SHP77 (cell line): ENCODE data around the gene GUSB.
"Not testable (repeated sequence)": the region's sequence is repeated elsewhere in the genome, so short reads cannot be mapped to it uniquely, and the experiment has no call there.

Experiments
- DNase-seq, 2 experiments: peaks; one replicate each; lab custom pipeline; 2025; lab: John Stamatoyannopoulos, UW

The GUSB gene

DNA sequence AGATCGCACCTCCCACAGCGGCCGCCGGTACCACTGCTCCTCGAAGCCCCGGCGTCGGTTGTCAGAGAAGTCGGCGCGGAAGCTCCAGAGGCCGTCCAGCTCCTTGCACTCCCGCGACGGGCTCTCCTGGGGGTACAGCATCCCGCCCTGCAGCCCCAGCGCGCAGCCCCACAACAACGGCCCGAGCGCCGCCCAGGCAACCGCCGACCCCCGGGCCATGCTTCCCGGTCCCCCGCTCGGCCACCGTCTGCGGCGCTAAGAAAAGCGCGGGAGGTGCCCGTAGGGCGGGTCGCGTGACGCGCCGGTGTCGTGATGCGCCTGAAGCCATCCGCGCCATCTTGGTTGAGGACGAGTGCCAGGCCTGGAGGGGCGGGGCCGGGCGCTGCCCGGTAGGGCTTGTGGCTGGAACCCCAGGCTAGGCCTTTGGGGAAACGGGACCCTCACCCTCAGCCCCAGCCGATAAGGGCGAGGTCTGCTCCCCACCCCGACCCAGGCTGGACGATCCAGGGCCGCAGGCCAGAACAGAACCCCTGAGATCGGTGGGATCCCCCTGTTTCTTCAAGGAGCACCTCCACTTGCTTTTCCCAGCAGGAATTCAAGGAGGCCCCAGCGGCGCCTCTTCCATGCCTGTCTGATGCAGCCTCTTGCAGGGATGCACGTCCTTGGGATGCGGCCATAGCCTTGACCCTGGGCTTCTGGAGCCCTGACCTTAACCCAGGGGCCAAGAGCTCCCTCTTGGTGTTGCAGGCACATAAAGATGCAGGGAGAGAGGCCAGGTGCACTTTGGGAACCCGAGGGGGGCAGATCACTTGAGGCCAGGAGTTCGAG lies at the start of gene GUSB:
TSS of gene GUSB (minus strand) at position 249 of the 828 bp plus-strand sequence. CDS start at position 219, 30 bp downstream.
- peak; percentile 94 to 96 for DNase-seq

DNA sequence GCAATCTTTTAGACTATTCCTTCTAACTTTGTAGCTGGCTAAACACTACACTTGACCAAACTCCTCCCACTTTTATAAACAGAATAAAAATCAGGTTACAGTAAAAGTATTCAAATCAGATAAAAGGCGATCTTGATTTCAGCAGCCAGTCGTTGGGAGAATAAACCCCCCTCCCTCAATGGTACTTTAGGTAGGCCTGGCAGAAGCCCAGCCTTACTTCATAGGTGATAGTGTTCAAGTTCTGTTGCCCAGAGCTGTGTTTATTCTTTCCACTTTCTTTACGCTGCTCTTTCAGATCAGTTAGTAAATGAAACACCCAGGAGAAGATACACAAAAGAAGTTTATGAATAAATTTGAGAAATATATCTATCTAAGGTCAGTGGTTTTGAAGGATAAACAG lies 46.3 kb upstream of the GUSB start:
- not testable (repeated sequence) for DNase-seq

DNA sequence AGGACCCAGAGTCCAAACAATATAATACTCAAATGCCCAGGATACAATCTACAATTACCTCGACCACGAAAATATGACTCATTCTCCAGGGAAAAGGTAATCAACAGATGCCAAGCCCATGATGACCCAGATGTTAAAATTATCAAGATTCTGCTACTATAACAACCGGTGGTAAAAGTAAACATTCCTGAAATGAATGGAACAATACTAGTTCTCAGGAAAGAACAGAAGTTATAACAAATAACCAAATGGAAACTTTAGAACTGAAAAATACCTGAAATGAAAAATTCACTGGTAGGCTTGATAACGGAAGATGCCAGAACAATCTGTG lies 34.1 kb upstream of the GUSB start:
- DNase-seq, result no peak

DNA sequence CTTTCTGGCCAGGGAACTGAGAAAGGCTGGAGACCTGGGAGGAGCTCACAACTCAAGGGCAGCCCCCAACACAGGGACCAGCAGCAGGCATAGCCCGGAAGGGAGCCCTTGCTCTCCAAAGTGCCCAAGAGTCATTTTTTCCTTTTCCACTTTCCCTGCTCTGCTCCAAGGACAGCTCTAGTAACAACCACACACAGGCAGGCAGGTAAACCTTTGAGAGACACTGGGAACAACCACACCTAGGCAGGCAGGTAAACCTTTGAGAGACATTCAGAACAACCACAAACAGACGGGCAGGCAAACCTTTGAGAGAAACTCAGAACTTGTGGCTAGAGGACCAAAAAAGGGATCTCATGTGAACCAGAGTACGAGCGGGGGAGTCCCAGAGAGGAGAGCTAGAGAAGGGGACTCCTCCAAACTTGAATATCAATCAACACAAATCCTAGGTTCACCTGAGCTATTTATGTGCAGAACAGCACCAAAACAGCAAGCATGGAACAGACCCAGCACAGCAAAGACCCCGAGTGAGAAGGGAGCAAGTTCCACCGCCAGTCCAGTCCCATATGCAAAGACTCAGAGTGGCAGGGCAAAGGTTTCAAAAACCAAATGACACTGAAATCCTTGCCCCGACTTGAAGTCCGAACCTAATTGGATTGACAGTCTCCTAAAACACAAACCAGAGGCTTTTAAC lies 33.6 kb upstream of the GUSB start:
- DNase-seq, result no peak

DNA sequence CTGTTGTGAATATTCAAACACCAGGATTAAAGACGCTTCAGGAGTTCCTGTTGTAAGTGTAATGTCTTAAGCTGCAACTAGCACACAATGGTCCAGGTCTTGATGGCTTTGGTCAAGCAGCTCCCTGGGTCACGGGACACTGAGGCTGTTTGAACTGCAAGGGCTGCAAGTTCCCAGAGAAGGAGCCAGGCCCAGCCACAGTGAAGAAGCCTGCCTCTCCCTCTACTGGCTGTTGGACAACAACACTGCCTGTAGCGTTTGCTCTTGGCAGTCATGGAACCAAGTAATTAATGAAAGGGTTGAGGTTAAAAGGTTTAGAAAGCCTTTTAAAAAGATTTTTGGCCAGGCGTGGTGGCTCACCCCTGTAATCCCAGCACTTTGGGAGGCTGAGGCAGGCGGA lies 31.9 kb upstream of the GUSB start:
- DNase-seq, result peak; percentile 21 to 33

DNA sequence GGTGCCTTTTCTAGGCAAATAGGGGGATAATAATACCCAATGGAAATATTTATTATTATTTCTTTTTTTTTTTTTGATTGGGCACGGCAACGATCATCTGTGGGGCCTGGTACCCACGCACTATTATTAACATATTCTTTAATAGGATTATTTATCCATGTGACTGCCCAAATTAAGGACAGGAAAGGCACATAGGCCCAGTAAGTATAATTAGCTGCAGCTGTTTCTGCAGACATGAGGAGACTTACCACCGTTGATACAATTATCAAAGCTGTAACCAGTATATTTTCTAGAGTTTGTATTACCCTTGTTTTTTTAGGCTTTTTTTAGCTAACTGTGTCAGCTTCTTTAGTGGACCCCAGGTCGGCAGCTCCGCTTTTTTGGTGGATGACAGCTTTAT lies 25.2 kb upstream of the GUSB start:
- DNase-seq, result no peak

DNA sequence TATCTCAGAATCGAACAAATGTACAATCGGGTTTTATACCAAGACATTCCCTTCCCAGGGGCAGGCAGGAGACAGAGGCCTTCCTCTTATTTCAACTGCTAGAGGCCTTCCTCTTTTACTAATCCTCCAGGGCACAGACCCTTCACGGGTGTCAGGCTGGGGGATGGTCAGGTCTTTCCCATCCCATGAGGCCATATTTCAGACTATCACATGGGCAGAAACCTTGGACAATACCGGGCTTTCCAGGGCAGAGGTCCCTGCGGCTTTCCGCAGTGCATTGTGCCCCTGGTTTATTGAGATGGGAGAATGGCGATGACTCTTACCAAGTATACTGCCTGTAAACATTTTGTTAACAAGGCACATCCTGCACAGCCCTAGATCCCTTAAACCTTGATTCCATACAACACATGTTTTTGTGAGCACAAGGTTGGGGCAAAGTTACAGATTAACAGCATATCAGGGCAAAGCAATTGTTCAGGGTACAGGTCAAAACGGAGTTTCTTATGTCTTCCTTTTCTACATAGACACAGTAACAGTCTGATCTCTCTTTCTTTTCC lies 23.2 kb upstream of the GUSB start:
- not testable (repeated sequence) for DNase-seq

DNA sequence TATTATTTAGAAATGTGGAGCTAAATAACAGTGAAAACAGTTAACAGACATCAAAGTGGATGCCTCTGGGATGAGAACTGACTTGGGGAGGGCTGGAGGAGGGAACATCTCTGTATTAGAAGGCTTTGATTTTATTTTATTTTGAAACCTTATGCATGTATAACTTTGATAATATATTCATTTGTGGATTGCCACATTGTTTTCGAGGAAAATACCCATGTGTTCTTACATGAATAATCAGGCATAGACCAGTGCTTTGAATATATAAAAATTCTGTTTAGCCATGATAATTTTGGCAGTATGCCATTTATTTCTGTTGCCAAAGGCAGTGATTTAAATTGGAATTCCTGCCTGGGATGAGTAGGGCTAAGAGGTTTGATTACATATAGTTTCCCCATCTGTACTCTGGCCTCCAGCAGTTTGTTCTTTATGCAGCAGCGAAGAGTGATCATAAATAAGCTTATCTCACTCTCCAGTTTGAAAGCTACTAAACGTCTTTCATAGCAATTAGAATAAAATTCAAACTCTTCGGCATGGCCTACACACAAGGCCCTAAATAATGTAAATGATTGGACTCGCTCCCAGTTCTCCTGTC lies 18.9 kb upstream of the GUSB start:
- DNase-seq, result not testable (repeated sequence)

DNA sequence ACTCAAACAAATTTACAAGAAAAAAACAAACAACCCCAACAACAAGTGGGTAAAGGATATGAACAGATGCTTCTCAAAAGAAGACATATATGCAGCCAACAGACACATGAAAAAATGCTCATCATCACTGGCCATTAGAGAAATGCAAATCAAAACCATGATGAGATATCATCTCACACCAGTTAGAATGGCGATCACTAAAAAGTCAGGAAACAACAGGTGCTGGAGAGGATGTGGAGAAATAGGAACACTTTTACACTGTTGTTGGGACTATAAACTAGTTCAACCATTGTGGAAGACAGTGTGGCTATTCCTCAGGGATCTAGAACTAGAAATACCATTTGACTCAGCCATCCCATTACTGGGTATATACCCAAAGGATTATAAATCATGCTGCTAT lies 13.0 kb upstream of the GUSB start:
- DNase-seq, result not testable (repeated sequence)

DNA sequence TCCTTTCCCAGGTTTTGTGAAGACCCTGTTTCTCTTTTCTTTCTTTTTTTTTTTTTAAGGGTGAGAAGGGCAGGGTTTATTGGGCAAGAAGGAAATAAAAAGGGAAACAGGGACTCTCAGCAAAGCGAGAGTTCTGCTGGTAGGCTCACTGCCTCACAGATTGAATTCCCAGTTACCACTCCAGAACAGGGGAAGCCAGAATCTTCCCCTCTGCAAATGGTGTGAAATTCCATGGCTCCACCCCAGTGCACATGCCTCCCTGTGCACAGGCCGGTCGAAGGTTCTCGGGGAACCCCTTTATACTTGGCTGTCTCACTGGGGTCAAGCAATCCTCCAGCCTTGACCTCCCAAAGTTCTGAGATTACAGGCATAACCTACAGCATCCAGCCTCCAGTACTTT lies 10.5 kb upstream of the GUSB start:
- no peak for DNase-seq

DNA sequence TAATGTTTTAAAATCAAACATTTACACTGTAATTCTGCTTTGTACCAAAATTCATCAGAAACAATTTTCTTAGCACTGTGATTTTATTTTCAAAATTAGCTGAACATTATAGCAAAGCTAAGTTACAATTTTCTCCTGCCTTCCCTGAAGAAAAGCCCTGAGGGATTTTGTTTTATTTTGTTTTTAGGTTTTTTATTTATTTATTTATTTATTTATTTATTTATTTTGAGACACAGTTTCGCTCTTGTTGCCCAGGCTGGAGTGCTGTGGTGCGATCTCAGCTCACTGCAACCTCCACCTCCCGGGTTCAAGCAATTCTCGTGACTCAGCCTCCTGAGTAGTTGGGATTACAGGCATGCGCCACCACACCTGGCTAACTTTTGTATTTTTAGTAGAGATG lies 9.8 kb upstream of the GUSB start:
- DNase-seq, result not testable (repeated sequence)

DNA sequence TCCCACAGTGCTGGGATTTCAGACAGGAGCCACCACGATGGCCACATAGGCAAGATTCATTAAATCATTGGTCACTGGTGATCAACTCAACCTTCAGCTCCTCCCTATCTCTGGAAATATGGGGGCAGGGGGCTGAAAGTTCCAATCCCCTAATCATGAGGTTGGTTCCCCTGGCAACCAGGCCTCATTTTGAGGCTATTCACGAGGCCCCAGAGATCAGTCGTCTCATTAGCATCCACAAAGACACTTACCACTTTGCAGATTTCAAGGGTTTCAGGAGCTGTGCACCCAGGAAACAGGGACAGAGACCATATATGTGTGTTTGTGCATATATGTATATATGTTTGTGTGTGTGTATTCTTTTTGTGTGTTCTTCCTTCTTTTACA lies 7.7 kb upstream of the GUSB start:
- DNase-seq, result no peak

DNA sequence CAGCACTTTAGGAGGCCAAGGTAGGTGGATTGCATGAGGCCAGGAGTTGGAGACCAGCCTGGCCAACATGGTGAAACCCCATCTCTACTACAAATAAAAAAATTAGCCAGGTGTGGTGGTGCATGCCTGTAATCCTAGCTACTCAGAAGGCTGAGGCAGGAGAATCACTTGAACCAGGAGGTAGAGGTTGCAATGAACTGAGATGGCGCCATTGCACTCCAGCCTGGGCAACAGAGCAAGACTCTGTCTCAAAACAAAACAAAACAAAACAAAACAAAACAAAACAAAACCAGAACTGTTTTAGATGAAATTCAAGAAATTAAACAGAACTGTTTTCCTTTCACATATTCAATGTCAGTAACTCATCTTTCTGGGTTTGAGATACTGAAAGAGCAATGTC lies 6.5 kb upstream of the GUSB start:
- not testable (repeated sequence) for DNase-seq

DNA sequence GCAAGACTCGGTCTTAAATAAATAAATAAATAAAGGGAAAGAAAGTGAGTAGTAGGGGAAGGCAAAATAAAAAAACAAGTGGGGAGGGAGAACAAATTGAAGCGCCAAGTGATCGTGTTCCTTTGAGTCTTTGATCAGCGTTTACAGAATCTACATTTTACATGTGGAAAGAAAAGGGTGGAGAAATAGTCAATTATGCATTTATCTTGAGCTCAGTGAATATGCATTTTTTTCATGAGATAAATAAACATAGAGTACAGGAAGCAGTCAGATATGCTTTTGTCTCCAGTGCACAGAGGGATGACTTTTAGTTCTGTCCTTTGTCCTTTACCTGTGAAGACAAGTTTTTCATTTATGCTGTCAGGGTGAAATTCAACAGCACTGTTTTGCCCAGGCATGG lies 6.1 kb upstream of the GUSB start:
- no peak for DNase-seq

DNA sequence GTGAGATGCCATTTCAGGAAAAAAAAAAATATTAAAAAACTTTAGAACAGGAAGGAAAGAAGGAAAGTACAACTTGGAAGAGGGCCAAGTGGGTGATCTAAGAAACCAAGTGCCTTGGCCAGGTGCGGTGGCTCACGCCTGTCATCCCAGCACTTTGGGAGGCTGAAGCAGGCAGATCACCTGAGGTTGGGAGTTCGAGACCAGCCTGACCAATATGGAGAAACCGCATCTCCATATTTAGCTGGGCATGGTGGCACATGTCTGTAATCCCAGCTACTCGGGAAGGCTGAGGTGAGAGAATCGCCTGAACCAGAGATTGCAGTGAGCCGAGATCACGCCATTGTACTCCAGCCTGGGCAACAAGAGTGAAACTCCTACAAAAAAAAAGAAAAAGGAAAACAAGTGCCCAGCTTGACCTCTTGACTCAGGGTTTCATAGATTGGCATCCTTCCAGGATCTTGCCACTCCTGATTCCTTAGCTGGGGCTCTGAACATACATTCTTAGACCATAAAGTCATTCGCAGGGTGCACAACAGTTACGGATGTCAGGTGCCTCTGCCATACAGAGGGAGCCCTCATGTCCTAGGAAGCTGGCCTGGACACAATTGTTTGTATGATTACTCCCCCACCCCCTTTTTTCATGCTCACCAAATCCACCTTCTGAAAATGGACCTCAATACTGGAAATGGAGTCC lies 2.1 kb upstream of the GUSB start:
- no peak for DNase-seq

DNA sequence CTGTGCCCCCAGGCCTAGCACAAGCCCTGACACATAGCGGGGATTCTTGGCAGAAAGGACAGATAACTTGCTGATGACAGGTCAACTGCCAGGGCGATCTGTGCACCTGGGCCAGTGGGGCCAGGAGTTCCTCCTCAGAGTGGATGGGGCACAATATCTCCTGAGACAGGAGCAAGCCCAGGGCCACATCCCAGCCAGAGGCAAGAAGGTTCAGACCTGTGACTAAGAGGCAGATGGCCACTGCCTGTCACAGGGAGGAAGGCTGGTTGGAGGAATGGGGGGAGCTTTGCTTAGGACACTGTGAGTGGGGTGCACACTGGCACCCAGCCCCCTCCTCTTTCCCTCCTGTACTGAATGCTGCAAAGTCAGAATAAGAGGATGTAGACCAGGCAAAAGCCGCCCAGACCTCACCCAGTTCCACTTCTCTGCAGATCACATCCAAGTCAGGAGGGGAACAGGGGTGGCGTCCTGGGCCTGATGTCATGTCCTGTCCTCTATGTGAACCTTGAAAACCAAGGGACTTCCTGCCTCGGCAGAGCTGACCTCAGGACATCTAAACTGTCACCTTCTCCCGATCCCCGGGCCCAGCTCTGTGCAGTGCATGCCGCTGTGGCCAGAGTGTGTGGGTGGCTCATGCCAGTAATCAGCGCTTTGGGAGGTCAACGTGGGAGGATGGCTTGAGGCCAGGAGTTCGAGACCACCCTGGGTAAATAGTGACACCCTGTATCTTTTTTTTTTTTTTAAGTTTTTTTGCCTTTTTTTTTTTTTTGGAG lies 1.3 kb downstream of the GUSB start:
- DNase-seq, result peak in 1 of 2 experiments; percentile 3

DNA sequence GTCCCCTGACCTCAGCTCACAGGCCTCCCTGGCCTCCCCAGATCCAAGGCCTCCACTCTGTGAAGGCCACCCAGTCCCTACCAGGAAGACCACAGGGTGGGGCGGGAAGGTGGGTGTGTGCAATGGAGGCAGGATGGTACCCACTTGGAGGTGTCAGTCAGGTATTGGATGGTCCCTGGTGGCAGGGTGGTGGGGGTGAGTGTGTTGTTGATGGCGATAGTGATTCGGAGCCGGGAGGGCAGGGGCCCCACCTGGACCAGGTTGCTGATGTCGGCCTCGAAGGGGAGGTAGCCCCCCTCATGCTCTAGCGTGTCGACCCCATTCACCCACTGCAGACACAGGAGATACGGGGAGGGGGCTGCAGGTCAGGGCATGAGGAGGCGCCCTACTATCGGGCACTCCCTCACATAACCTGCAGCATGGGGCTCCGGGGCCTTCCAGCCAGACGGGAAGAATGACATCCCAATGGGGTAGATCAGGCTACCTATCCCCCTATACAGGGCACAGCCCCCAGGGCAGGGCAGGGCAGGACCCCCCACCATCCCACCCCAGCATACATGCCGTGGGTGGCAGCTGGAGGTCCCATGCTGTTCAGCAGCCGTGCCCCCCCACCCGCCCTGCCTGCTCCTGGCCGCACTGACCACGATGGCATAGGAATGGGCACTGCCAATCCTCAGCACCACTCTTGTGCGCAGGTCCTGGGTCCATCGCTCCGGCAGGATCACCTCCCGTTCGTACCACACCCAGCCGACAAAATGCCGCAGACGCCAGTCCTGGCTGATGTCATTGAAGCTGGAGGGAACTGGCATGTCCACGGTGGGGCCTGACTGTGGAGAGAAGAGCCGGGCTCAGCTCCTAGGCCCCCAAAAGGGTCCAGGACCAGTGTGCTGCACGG lies 2.2 kb downstream of the GUSB start:
- no peak for DNase-seq

DNA sequence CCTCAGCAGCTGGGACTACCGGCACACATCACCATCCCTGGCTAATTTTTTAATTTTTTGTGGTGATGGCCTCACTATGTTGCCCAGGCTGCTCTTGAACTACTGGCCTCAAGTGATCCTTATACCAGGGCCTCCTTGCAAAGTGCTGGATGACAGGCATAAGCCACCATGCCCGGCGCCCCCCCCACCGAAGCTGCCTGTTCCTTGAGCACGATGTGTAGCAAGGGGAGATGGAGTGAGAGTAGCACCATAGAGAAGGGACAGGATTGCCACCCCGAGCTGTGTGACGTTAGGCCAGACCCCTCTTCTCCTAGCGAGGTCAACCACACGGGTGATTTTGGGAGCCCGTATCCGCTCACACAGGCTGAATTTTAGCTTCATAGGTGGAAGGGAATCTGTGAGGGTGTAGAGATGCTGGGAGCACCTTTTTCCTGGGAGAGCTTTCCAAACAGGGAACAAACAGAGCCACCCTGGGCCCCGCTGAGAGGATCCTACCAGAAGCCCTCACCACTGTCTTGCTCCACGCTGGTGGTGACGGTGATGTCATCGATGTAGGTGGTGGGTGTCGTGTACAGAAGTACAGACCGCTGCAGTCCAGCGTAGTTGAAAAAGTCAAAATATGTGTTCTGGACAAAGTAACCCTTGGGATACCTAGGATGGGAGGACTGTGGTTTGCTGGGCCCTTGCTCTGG lies 3.0 kb downstream of the GUSB start:
- DNase-seq, result no peak

DNA sequence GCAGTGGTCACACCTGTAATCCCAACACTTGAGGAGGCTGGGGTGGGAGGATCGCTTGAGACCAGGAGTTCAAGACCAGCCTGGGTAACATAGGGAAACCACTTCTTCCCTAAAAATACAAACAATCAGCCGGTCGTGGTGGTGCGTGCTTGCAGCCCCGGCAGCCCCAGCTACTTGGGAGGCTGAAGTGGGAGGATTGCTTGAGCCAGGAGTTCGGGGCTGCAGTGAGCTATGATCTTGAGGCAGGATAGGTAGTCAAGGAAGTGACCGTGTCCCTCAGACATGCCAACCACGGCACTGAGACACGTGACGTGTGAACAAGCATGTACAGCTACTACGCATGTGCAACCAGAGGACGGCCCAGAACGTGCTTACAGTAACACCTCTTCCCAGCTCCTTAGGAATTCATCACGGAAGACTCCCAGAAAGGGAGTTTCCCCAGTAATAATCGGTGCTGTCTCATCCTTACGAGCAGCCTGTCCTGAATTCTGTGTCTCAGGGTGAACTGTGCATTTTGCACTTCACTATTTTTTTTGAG lies 5.3 kb downstream of the GUSB start:
- no peak for DNase-seq
